Measurements from ENCODE around the gene ESCO1.
"Not testable (repeated sequence)": the region's sequence is repeated elsewhere in the genome, so short reads cannot be mapped to it uniquely, and the experiment has no call there.

Gene ESCO1, protein sequence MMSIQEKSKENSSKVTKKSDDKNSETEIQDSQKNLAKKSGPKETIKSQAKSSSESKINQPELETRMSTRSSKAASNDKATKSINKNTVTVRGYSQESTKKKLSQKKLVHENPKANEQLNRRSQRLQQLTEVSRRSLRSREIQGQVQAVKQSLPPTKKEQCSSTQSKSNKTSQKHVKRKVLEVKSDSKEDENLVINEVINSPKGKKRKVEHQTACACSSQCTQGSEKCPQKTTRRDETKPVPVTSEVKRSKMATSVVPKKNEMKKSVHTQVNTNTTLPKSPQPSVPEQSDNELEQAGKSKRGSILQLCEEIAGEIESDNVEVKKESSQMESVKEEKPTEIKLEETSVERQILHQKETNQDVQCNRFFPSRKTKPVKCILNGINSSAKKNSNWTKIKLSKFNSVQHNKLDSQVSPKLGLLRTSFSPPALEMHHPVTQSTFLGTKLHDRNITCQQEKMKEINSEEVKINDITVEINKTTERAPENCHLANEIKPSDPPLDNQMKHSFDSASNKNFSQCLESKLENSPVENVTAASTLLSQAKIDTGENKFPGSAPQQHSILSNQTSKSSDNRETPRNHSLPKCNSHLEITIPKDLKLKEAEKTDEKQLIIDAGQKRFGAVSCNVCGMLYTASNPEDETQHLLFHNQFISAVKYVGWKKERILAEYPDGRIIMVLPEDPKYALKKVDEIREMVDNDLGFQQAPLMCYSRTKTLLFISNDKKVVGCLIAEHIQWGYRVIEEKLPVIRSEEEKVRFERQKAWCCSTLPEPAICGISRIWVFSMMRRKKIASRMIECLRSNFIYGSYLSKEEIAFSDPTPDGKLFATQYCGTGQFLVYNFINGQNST

DNA sequence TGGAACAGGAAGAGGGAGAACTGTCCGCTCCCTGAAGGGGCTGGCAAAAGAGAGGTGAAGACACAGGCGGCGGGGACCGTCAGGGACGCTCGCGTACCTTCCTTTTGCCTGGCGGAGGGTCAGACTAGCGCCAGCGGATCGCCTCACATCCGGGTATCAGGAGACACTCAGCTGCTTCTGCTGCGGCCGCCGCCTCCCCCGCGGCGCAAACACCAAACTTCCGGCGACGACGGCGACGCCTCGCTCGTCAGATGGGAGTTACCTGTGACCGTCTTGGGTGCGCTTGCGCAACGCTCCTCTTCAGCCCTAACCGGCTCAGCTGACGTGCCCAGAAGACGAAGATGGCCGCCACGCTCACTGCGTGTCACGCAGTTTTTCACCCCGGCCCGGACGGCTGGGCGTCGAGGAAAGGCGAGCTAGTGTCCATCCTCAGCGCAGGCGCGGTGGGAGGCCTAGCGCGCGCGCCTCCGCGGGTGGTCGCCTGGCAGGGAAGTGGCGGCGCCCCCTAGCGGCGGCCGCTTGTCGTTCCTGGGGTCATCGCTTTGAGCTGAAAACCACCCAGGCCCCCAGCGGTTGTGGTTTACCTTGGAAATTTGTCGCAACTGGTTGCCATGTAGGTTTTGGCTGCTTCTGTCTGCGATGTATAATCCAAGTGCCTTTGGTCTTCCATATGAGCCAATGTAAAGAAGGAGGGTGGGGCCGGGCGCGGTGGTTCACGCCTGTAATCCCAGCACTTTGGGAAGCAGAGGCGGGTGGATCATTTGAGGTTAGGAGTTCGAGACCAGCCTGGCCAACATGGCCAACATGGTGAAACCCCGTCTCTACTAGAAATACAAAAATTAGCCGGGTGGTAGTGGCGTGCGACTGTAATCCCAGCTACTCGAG is at the start of gene ESCO1:
TSS of gene ESCO1 (minus strand) at position 179 of the 885 bp plus-strand sequence. CDS start 25,861 bp downstream, outside the sequence.
- Histone ChIP-seq H3K27me3 (ENCODE audit: control insufficient read depth in 5 of 5, insufficient read depth in 4 of 5, low read length in 5 of 5) (no peaks in the 10 kb centered on the region), H3K4me3 (ENCODE audit: low read depth in 1 of 5, low read length in 5 of 5) (peak within 1 kb of the TSS; percentile 86 to 100 (median 97)), H3K27ac (ENCODE audit: low read depth, low read length) (peak within 1 kb of the TSS; percentile 90), H3K9ac (ENCODE audit: low read length in 5 of 5) (peak within 1 kb of the TSS; percentile 77 to 98 (median 97)), H3K4me1 (ENCODE audit: control insufficient read depth in 5 of 5, insufficient read depth in 5 of 5, low read length in 5 of 5) (peaks cover 2 to 30% (median 18%) of the 10 kb centered on the region in 5 donors), H3K36me3 (ENCODE audit: control insufficient read depth in 5 of 5, insufficient read depth in 5 of 5, low read length in 5 of 5) (no peaks in the 10 kb centered on the region), H3K9me3 (ENCODE audit: control insufficient read depth in 5 of 5, low read length in 5 of 5) (no peaks in the 10 kb centered on the region)

DNA sequence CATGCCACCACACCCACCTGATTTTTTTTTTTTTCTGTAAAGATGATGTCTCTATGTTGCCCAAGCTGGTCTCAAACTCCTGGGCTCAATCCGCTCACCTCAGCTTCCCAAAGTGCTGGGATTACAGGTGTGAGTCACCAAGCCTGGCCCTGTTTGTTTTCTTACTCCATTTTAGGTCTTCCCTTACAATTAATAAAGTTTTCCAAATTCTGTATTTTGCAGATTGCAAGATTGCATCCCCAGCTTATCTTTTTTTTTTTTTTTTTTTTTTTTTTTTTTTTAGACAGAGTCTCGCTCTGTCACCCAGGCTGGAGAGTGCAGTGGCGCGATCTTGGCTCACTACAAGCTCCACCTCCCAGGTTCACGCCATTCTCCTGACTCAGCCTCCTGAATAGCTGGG is 39.9 kb upstream of the ESCO1 start:
- not testable (repeated sequence) for H3K9ac ChIP-seq (ENCODE audit: low read length in 5 of 5); H3K27me3 ChIP-seq (ENCODE audit: control insufficient read depth in 5 of 5, insufficient read depth in 4 of 5, low read length in 5 of 5); H3K27ac ChIP-seq (ENCODE audit: low read depth, low read length); H3K4me3 ChIP-seq (ENCODE audit: low read depth in 1 of 5, low read length in 5 of 5); H3K9me3 ChIP-seq (ENCODE audit: control insufficient read depth in 5 of 5, low read length in 5 of 5); H3K36me3 ChIP-seq (ENCODE audit: control insufficient read depth in 5 of 5, insufficient read depth in 5 of 5, low read length in 5 of 5); H3K4me1 ChIP-seq (ENCODE audit: control insufficient read depth in 5 of 5, insufficient read depth in 5 of 5, low read length in 5 of 5)

DNA sequence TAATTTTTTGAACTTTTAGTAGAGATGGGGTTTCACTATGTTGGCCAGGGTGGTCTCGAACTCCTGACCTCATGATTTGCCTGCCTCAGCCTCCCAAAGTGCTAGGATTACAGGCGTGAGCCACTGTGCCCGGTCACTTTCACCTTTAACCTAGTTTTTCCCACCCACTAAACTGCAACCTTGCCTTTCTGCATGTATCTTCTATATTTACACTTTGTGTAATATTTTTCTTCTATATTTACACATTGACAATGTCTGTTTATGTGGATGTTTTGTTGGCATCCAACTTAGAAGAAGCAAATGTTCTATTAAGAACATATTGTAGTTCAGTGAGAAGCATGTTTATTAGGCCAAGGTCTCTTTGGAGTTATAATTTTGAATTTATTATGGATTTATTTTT is 38.3 kb upstream of the ESCO1 start:
- no peaks in the 10 kb centered on the region for H3K27me3 ChIP-seq (ENCODE audit: control insufficient read depth in 5 of 5, insufficient read depth in 4 of 5, low read length in 5 of 5)
- no peak overlapping the region for H3K4me3 ChIP-seq (ENCODE audit: low read depth in 1 of 5, low read length in 5 of 5)
- H3K4me1 ChIP-seq (ENCODE audit: control insufficient read depth in 5 of 5, insufficient read depth in 5 of 5, low read length in 5 of 5) = no peaks in the 10 kb centered on the region
- peaks cover 0 to 3% (median 0%) of the 10 kb centered on the region in 5 donors for H3K36me3 ChIP-seq (ENCODE audit: control insufficient read depth in 5 of 5, insufficient read depth in 5 of 5, low read length in 5 of 5)
- H3K9ac ChIP-seq (ENCODE audit: low read length in 5 of 5) = no peak overlapping the region
- no peaks in the 10 kb centered on the region for H3K9me3 ChIP-seq (ENCODE audit: control insufficient read depth in 5 of 5, low read length in 5 of 5)
- no peak overlapping the region for H3K27ac ChIP-seq (ENCODE audit: low read depth, low read length)

DNA sequence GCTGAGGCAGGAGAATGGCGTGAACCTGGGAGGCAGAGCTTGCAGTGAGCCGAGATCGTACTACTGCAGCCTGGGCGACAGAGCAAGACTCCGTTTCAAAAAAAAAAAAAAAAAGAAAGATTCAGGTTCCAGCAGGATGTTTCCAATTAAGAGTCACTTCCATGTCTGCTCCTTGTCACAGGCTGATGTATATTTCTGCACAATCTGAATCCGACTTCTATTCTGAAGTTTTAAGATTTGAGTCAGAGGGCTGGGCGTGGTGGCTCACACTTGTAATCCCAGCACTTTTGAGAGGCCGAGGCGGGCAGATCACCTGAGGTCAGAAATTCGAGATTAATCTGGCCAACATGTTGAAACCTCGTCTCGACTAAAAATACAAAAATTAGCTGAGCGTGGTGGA is 36.3 kb upstream of the ESCO1 start:
- H3K27ac ChIP-seq (ENCODE audit: low read depth, low read length) = no peak overlapping the region
- H3K36me3 ChIP-seq (ENCODE audit: control insufficient read depth in 5 of 5, insufficient read depth in 5 of 5, low read length in 5 of 5) = peaks cover 0 to 4% (median 2%) of the 10 kb centered on the region in 5 donors
- H3K4me3 ChIP-seq (ENCODE audit: low read depth in 1 of 5, low read length in 5 of 5) = no peak overlapping the region
- no peaks in the 10 kb centered on the region for H3K4me1 ChIP-seq (ENCODE audit: control insufficient read depth in 5 of 5, insufficient read depth in 5 of 5, low read length in 5 of 5)
- H3K27me3 ChIP-seq (ENCODE audit: control insufficient read depth in 5 of 5, insufficient read depth in 4 of 5, low read length in 5 of 5) = no peaks in the 10 kb centered on the region
- H3K9ac ChIP-seq (ENCODE audit: low read length in 5 of 5) = no peak overlapping the region
- no peaks in the 10 kb centered on the region for H3K9me3 ChIP-seq (ENCODE audit: control insufficient read depth in 5 of 5, low read length in 5 of 5)

DNA sequence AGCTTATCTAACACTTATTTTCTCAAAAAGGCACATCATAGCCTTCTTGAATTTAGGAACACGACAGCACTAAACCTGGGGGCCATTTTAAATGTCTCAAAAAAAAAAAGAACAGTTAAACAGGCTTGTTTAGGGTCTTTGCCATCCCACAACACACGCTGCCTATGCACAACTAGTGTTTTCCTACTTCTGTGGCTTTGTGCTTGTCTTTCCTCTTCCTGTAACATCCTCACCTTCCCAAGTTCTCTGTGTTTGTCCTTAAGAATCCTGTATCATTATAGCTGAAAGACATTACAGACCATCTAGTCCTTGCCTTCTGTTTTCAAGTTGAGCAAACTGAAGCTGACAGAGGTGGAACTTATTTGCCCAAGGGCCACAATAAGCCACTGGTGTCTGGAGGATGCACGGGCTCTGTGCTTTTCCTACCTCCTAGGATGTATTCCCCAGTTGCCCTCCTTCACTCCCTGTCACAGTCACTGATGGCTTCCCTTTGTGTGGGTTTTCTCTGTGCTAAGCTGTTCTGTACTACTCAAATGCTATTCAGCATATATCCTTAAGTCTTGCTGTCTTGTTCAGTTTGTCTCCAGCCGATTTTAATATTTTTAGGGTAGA is 34.2 kb upstream of the ESCO1 start:
- Histone ChIP-seq H3K9ac (ENCODE audit: low read length in 5 of 5) (no peak overlapping the region), H3K4me3 (ENCODE audit: low read depth in 1 of 5, low read length in 5 of 5) (no peak overlapping the region), H3K4me1 (ENCODE audit: control insufficient read depth in 5 of 5, insufficient read depth in 5 of 5, low read length in 5 of 5) (no peaks in the 10 kb centered on the region), H3K27me3 (ENCODE audit: control insufficient read depth in 5 of 5, insufficient read depth in 4 of 5, low read length in 5 of 5) (no peaks in the 10 kb centered on the region), H3K27ac (ENCODE audit: low read depth, low read length) (no peak overlapping the region), H3K9me3 (ENCODE audit: control insufficient read depth in 5 of 5, low read length in 5 of 5) (no peaks in the 10 kb centered on the region), H3K36me3 (ENCODE audit: control insufficient read depth in 5 of 5, insufficient read depth in 5 of 5, low read length in 5 of 5) (peaks cover 2 to 15% (median 7%) of the 10 kb centered on the region in 5 donors)

DNA sequence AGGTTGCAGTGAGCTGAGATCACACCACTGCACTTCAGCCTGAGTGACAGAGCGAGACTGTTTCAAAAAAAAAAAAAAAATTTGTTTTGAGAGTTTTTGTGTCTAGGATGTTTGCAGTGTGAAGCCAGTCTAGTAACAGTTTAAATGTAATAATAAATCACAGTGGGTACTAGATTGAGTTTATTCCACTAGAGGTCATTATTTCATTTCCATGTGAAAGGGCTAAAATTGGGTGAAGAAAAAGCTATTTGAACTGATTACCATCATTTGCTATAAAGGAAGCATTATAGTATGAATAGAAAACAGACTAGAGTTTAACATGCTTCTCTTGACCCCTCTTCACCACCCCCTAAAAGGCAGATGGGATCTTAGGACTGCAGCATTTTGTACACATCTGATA is 31.9 kb upstream of the ESCO1 start:
- Histone ChIP-seq H3K9me3 (ENCODE audit: control insufficient read depth in 5 of 5, low read length in 5 of 5) (no peaks in the 10 kb centered on the region), H3K36me3 (ENCODE audit: control insufficient read depth in 5 of 5, insufficient read depth in 5 of 5, low read length in 5 of 5) (peaks cover 11 to 29% (median 18%) of the 10 kb centered on the region in 5 donors), H3K9ac (ENCODE audit: low read length in 5 of 5) (no peak overlapping the region), H3K4me1 (ENCODE audit: control insufficient read depth in 5 of 5, insufficient read depth in 5 of 5, low read length in 5 of 5) (peaks cover 0 to 3% (median 0%) of the 10 kb centered on the region in 5 donors), H3K27ac (ENCODE audit: low read depth, low read length) (no peak overlapping the region), H3K27me3 (ENCODE audit: control insufficient read depth in 5 of 5, insufficient read depth in 4 of 5, low read length in 5 of 5) (no peaks in the 10 kb centered on the region), H3K4me3 (ENCODE audit: low read depth in 1 of 5, low read length in 5 of 5) (no peak overlapping the region)

DNA sequence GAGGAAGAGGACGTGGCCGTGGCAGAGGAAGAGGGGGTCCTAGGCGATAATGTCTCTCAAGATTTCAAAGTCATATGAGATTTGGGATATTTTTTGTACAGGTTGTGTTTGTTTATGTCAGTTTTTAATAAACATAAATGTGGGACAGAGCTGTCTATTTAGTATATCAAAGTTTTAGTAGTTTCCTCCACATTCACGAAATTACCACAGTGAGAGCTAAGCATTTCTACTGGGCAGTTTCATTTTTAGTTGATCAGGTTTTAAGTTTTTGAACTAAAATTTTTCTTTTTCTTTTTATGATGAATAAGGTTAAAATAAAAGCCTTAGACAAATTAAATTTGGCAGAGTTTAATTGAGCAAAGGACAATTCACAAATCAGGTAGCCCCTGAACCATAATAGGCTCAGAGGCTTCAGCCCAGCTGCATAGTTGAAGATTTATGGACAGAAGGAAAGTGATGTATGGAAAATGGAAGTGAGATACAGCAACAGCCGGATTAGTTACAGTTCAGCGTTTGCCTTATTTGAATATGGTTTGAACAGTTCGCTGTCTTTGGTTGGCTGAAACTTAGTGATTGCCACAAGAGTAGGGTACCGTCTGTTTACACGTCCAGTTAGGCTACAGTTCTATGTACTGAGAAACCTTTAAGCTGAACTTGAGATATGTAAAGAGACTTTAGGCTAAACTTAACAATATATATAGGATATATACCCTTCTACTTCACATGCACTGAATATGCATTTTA is 28.8 kb upstream of the ESCO1 start:
- no peak overlapping the region for H3K27ac ChIP-seq (ENCODE audit: low read depth, low read length)
- H3K9ac ChIP-seq (ENCODE audit: low read length in 5 of 5) = no peak overlapping the region
- no peaks in the 10 kb centered on the region for H3K9me3 ChIP-seq (ENCODE audit: control insufficient read depth in 5 of 5, low read length in 5 of 5)
- H3K27me3 ChIP-seq (ENCODE audit: control insufficient read depth in 5 of 5, insufficient read depth in 4 of 5, low read length in 5 of 5) = no peaks in the 10 kb centered on the region
- peaks cover 0 to 3% (median 0%) of the 10 kb centered on the region in 5 donors for H3K4me1 ChIP-seq (ENCODE audit: control insufficient read depth in 5 of 5, insufficient read depth in 5 of 5, low read length in 5 of 5)
- no peak overlapping the region for H3K4me3 ChIP-seq (ENCODE audit: low read depth in 1 of 5, low read length in 5 of 5)
- H3K36me3 ChIP-seq (ENCODE audit: control insufficient read depth in 5 of 5, insufficient read depth in 5 of 5, low read length in 5 of 5) = peaks cover 11 to 45% (median 25%) of the 10 kb centered on the region in 5 donors

DNA sequence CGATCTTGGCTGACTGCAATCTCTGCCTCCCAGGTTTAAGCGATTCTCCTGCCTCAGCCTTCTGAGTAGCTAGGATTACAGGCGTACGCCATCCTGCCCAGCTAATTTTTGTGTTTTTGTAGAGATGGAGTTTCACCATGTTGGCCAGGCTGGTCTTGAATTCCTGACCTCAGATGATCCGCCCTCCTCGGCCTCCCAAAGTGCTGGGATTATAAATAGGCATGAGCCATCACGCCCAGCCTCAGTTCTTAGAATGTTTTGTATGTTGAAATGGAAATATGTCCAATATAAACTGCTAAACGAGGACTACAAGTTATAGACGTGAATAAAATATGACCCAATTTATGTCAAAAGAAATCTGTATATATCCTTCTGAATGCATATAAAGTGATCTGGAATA is 21.1 kb upstream of the ESCO1 start:
- H3K9ac ChIP-seq (ENCODE audit: low read length in 5 of 5); H3K9me3 ChIP-seq (ENCODE audit: control insufficient read depth in 5 of 5, low read length in 5 of 5); H3K4me3 ChIP-seq (ENCODE audit: low read depth in 1 of 5, low read length in 5 of 5); H3K27ac ChIP-seq (ENCODE audit: low read depth, low read length); H3K27me3 ChIP-seq (ENCODE audit: control insufficient read depth in 5 of 5, insufficient read depth in 4 of 5, low read length in 5 of 5); H3K4me1 ChIP-seq (ENCODE audit: control insufficient read depth in 5 of 5, insufficient read depth in 5 of 5, low read length in 5 of 5): not testable (repeated sequence)
- H3K36me3 ChIP-seq (ENCODE audit: control insufficient read depth in 5 of 5, insufficient read depth in 5 of 5, low read length in 5 of 5) = peaks cover 8 to 30% (median 18%) of the 10 kb centered on the region in 5 donors

All from subcutaneous abdominal adipose tissue (tissue), 5 donors.